Measurements from ENCODE around the gene CBLB.
A peak's percentile ranks its signal among the peaks of the same experiment; 100 is the strongest.

The CBLB gene

GRCh38 chr3:105868742-105869530 lies at the start of gene CBLB:
CBLB (minus strand) TSS chr3:105869012; CDS start chr3:105867577, 1,435 bp downstream.
- DNase-seq, result peak; percentile 96

- DNase-seq, result no peak
Observed at GRCh38 chr3:105916767-105917166, 48.0 kb upstream of the CBLB start.

GRCh38 chr3:105915524-105915923 lies 46.7 kb upstream of the CBLB start:
- no peak for DNase-seq

- no peak for DNase-seq
Observed at GRCh38 chr3:105913616-105914015, 44.8 kb upstream of the CBLB start.

GRCh38 chr3:105912891-105913290 lies 44.1 kb upstream of the CBLB start:
- no peak for DNase-seq

- DNase-seq, result no peak
Observed at GRCh38 chr3:105911496-105911895, 42.7 kb upstream of the CBLB start.

GRCh38 chr3:105907777-105908176 lies 39.0 kb upstream of the CBLB start:
- DNase-seq, result no peak

- peak; percentile 79 for DNase-seq
Observed at GRCh38 chr3:105906836-105907235, 38.0 kb upstream of the CBLB start.

GRCh38 chr3:105906345-105906744 lies 37.5 kb upstream of the CBLB start:
- no peak for DNase-seq

GRCh38 chr3:105905328-105905727 lies 36.5 kb upstream of the CBLB start:
- no peak for DNase-seq

GRCh38 chr3:105904678-105905284 lies 36.0 kb upstream of the CBLB start:
- peak; percentile 13 for DNase-seq

- no peak for DNase-seq
Observed at GRCh38 chr3:105904251-105904650, 35.4 kb upstream of the CBLB start.

GRCh38 chr3:105899516-105899915 lies 30.7 kb upstream of the CBLB start:
- DNase-seq, result no peak

GRCh38 chr3:105891101-105891500 lies 22.3 kb upstream of the CBLB start:
- no peak for DNase-seq

GRCh38 chr3:105888621-105889579 lies 20.1 kb upstream of the CBLB start:
- DNase-seq, result no peak

GRCh38 chr3:105885256-105885655 lies 16.4 kb upstream of the CBLB start:
- no peak for DNase-seq

GRCh38 chr3:105883798-105884377 lies 15.1 kb upstream of the CBLB start:
- DNase-seq, result no peak

GRCh38 chr3:105880681-105881290 lies 12.0 kb upstream of the CBLB start:
- no peak for DNase-seq

GRCh38 chr3:105878061-105878460 lies 9.2 kb upstream of the CBLB start:
- DNase-seq, result no peak

GRCh38 chr3:105877336-105877910 lies 8.6 kb upstream of the CBLB start:
- DNase-seq, result no peak

- no peak for DNase-seq
Observed at GRCh38 chr3:105876780-105877327, 8.0 kb upstream of the CBLB start.
